IMR-90 (cell line): ENCODE data around the gene TMEM170A. TPM values are rescaled to one million over a fixed set of nuclear protein-coding genes. Genes with fewer than 3 reads are reported as not detected.

ENCODE experiments used
- ATAC-seq: fragments of 200-7000 bp; cut with Tn5 transposase; 2 replicates; pipeline ENCODE4 v1.9.1; 2020; ENCODE audit warnings: low read depth, mild to moderate bottlenecking, moderate library complexity
- BruUV-seq: library from RNA; stranded (reverse); fragments of 400-500 nt; replicated peaks from 2 replicates; lab custom pipeline; 2021; lab: Mats Ljungman, UMichigan
- CTCF ChIA-PET: fragments of 300-600 bp; formaldehyde crosslinking; extraction: SDS; loops from one replicate; lab custom pipeline; 2021; ENCODE audit warnings: antibody characterized with exemption; lab: Yijun Ruan, JAX
- POLR2A ChIA-PET: fragments of 300-600 bp; sonication (Branson Sonifier 250); formaldehyde crosslinking; loops from one replicate; lab custom pipeline; 2022; ENCODE audit warnings: antibody characterized with exemption; ENCODE audit not compliant: unreplicated experiment; lab: Charles Lee
- DNase-seq: peaks from one replicate; pipeline ENCODE4 v3.0.0; 2013
- H2AFZ ChIP-seq: replicated peaks from 2 replicates; pipeline ENCODE3; 2013; ENCODE audit warnings: low read length, mild to moderate bottlenecking; ENCODE audit not compliant: poor library complexity
- H2AK5ac ChIP-seq: 2 replicates; pipeline ENCODE4 v1.6.1; 2013; ENCODE audit warnings: low read depth, low read length, inconsistent platforms
- H2AK9ac ChIP-seq: replicated peaks from 2 replicates; pipeline ENCODE3; 2013; ENCODE audit warnings: mild to moderate bottlenecking, low read depth, low read length, moderate library complexity; ENCODE audit not compliant: poor library complexity
- H2BK120ac ChIP-seq: 2 replicates; pipeline ENCODE4 v1.6.1; 2013; ENCODE audit warnings: low read depth, low read length, inconsistent platforms
- H2BK15ac ChIP-seq: 3 replicates; pipeline ENCODE4 v1.6.1; 2013; ENCODE audit warnings: low read depth, low read length, inconsistent platforms
- H2BK20ac ChIP-seq: 2 replicates; pipeline ENCODE4 v1.6.1; 2013; ENCODE audit warnings: low read depth, mild to moderate bottlenecking, inconsistent platforms, low read length, moderate library complexity
- H2BK5ac ChIP-seq: 2 replicates; pipeline ENCODE4 v1.6.1; 2013; ENCODE audit warnings: mild to moderate bottlenecking, low read depth, low read length, inconsistent platforms; ENCODE audit not compliant: poor library complexity, severe bottlenecking
- H3K14ac ChIP-seq: replicated peaks from 2 replicates; pipeline ENCODE4 v1.6.1; 2013; ENCODE audit warnings: low read depth, low read length, inconsistent platforms
- H3K18ac ChIP-seq: 2 replicates; pipeline ENCODE4 v1.6.1; 2013; ENCODE audit warnings: low read depth, low read length, control low read depth
- H3K23ac ChIP-seq: 2 replicates; pipeline ENCODE4 v1.6.1; 2013; ENCODE audit warnings: low read depth, low read length, inconsistent platforms
- H3K27ac ChIP-seq: 2 replicates; pipeline ENCODE4 v1.5.1; 2013; ENCODE audit warnings: mild to moderate bottlenecking, control low read depth, low read length; ENCODE audit not compliant: insufficient read depth
- H3K27me3 ChIP-seq: 2 replicates; pipeline ENCODE4 v1.6.1; 2013; ENCODE audit warnings: low read length; ENCODE audit not compliant: control insufficient read depth, insufficient read depth
- H3K36me3 ChIP-seq: 2 replicates; pipeline ENCODE4 v1.6.1; 2013; ENCODE audit warnings: low read length, mixed read lengths; ENCODE audit not compliant: control insufficient read depth, insufficient read depth
- H3K4ac ChIP-seq: 2 replicates; pipeline ENCODE4 v1.6.1; 2013; ENCODE audit warnings: low read depth, low read length, inconsistent platforms
- H3K4me1 ChIP-seq: 2 replicates; pipeline ENCODE4 v1.6.1; 2013; ENCODE audit warnings: low read length, mixed read lengths; ENCODE audit not compliant: control insufficient read depth, insufficient read depth
- H3K4me2 ChIP-seq: 2 replicates; pipeline ENCODE4 v1.6.1; 2013; ENCODE audit warnings: low read depth, mild to moderate bottlenecking, control low read depth, low read length, moderate library complexity
- H3K4me3 ChIP-seq: 2 replicates; pipeline ENCODE4 v1.5.1; 2013; ENCODE audit warnings: low read depth, mild to moderate bottlenecking, control low read depth, low read length, moderate library complexity; ENCODE audit not compliant: insufficient read depth
- H3K56ac ChIP-seq: 2 replicates; pipeline ENCODE4 v1.6.1; 2013; ENCODE audit warnings: low read length, inconsistent platforms; ENCODE audit not compliant: insufficient read depth; ENCODE audit errors: extremely low read depth
- H3K79me1 ChIP-seq, 2 experiments: 2 replicates each; pipeline ENCODE4 v1.6.1; 2013; ENCODE audit warnings: low read length in 2 of 2, inconsistent platforms in 1 of 2, low read depth in 1 of 2
- H3K9ac ChIP-seq: 2 replicates; pipeline ENCODE4 v1.6.1; 2013; ENCODE audit warnings: low read depth, low read length, control low read depth
- H3K9me1 ChIP-seq: 2 replicates; pipeline ENCODE4 v1.6.1; 2013; ENCODE audit warnings: low read length, inconsistent platforms; ENCODE audit not compliant: insufficient read depth
- H3K9me3 ChIP-seq: 2 replicates; pipeline ENCODE4 v1.6.1; 2013; ENCODE audit warnings: low read length; ENCODE audit not compliant: control insufficient read depth, insufficient read depth
- H4K20me1 ChIP-seq: 2 replicates; pipeline ENCODE4 v1.6.1; 2013; ENCODE audit warnings: low read length, inconsistent platforms; ENCODE audit not compliant: insufficient read depth
- H4K5ac ChIP-seq: 2 replicates; pipeline ENCODE4 v1.6.1; 2013; ENCODE audit warnings: mild to moderate bottlenecking, low read depth, low read length, control low read depth
- H4K8ac ChIP-seq, 2 experiments: 2 replicates each; pipeline ENCODE4 v1.6.1; 2013; ENCODE audit warnings: low read depth in 2 of 2, low read length in 2 of 2, control low read depth in 1 of 2, inconsistent platforms in 1 of 2
- H4K91ac ChIP-seq: 2 replicates; pipeline ENCODE4 v1.6.1; 2013; ENCODE audit warnings: low read depth, low read length, inconsistent platforms; ENCODE audit not compliant: insufficient read depth
- CEBPB ChIP-seq: IDR thresholded peaks from 2 replicates; pipeline ENCODE4 v1.6.1; 2012; ENCODE audit warnings: low read depth, low read length, improper control_type of control experiment
- CTCF ChIP-seq: conservative IDR thresholded peaks from 2 replicates; pipeline ENCODE4 v1.5.1; 2012; ENCODE audit warnings: mild to moderate bottlenecking, low read depth, low read length, improper control_type of control experiment
- FOS ChIP-seq: fragments of 150-350 bp; IDR thresholded peaks from 2 replicates; pipeline ENCODE4 v1.6.1; 2016; ENCODE audit warnings: low read depth, low read length
- MAFK ChIP-seq: IDR thresholded peaks from 2 replicates; pipeline ENCODE4 v1.6.1; 2012; ENCODE audit warnings: low read depth, low read length, improper control_type of control experiment
- NFE2L2 ChIP-seq: fragments of 150-350 bp; IDR thresholded peaks from 2 replicates; pipeline ENCODE4 v1.6.1; 2016; ENCODE audit warnings: low read depth, mild to moderate bottlenecking, low read length
- WGBS, 2 experiments: methylation state at CpG; one replicate each; pipeline versions ENCODE4 v1.1.5 to v1.1.7; 2013; ENCODE audit warnings: missing lambda C conversion rate in 2 of 2; ENCODE audit not compliant: insufficient read length in 1 of 2; ENCODE audit errors: extremely low coverage in 2 of 2; 5-methylcytosine and 5-hydroxymethylcytosine counted together
- dilution Hi-C: fragments of 300-500 bp; cut with HindIII; formaldehyde crosslinking; loops from one replicate; pipeline ENCODE4 v1.14.3; 2018; ENCODE audit warnings: low sequenced_read_pairs; ENCODE audit not compliant: unreplicated experiment
- in situ Hi-C: fragments of 300-500 bp; cut with MboI; formaldehyde crosslinking; loops from 3 replicates; pipeline ENCODE4 v1.14.3; 2019; ENCODE audit warnings: low sequenced_read_pairs, inconsistent platforms, mixed read lengths
- intact Hi-C: fragments of 100-400 bp; cut with micrococcal nuclease; formaldehyde crosslinking; loops from 2 replicates; pipeline ENCODE4 v1.10.0; 2022
- polyA plus RNA-seq, 3 experiments: library from polyadenylated mRNA; depleted of rRNA; stranded (reverse); fragments of >200 nt; gene quantifications; 2 replicates each; pipeline ENCODE4 v1.2.3, GENCODE V29; 2012; ENCODE audit warnings: low replicate concordance in 1 of 3
- total RNA-seq: library from RNA; depleted of rRNA; stranded (reverse); fragments of >200 nt; gene quantifications from 2 replicates; pipeline ENCODE4 v1.2.3, GENCODE V29; 2012

Gene TMEM170A
- total and polyA plus RNA-seq, 2 of the 4 experiments (the other 2 are of a cell fraction): 7.3 to 10.9 TPM

GRCh38 chr16:75420987-75421819, 43.3 kb downstream of the TMEM170A start:
- Histone ChIP-seq H3K9me3 (no peaks in the 10 kb centered on the region), H4K20me1 (peaks cover 17% of the 10 kb centered on the region), H2BK20ac (no peak overlapping the region), H3K9me1 (peaks cover 3% of the 10 kb centered on the region; the same call in 1 of the 2 replicates), H2AK5ac (no peak overlapping the region), H3K56ac (no peak overlapping the region; the same call in none of the 2 replicates), H3K4me3 (no peak overlapping the region), H4K91ac (peak overlapping the region; percentile 54; the same call in 1 of the 2 replicates), H3K9ac (no peak overlapping the region; the same call in 1 of the 2 replicates), H2AFZ (peak overlapping the region; percentile 47), H3K23ac (peak overlapping the region; percentile 59; the same call in 1 of the 2 replicates), H2BK15ac (no peak overlapping the region), H3K4me1 (peaks cover 9% of the 10 kb centered on the region), H3K18ac (no peak overlapping the region), H4K5ac (no peak overlapping the region; the same call in 1 of the 2 replicates), H3K27me3 (no peaks in the 10 kb centered on the region), H3K27ac (no peak overlapping the region), H2BK120ac (no peak overlapping the region), H2AK9ac (no peak overlapping the region), H3K36me3 (no peaks in the 10 kb centered on the region), H3K4me2 (peak overlapping the region; percentile 72), H3K14ac (peak overlapping the region; percentile 76; the same call in 1 of the 2 replicates), H2BK5ac (peak overlapping the region; percentile 55), H4K8ac (peak overlapping the region; percentile 72 to 92), H3K79me1 (peaks cover 31 to 65% of the 10 kb centered on the region in 2 experiments), H3K4ac (peak overlapping the region; percentile 15; the same call in 1 of the 2 replicates)
- POLR2A ChIA-PET: interaction anchor here (0.5 to 0.9 kb wide), 2 partner anchors 10 to 432 kb away, joined by 3 to 7 read pairs; no protein-coding TSS in a partner anchor
- dilution Hi-C loops: no loop called here
- in situ Hi-C loops: no loop called here
- no TSS peak for BruUV-seq
- CTCF ChIA-PET: interaction anchor here (0.7 kb wide), 2 partner anchors 19 to 75 kb away, joined by 3 read pairs; no protein-coding TSS in a partner anchor
- DNase-seq (peak; percentile 45), ATAC-seq (peak; percentile 69)
- no CpG with 5 or more reads among the region's 8 CpGs for WGBS, 2 experiments
- intact Hi-C loops: no loop called here
- no peak for TF ChIP-seq MAFK
- TF ChIP-seq CTCF: no peak
- no peak for TF ChIP-seq CEBPB
- TF ChIP-seq FOS: no peak
- no peak for TF ChIP-seq NFE2L2
